Ishikawa (cell line): Measurements from ENCODE around the gene PLXNA2.

Source experiments
- CEBPB ChIP-seq: IDR thresholded peaks from 2 replicates; pipeline ENCODE4 v1.6.1; 2012
- CREB1 ChIP-seq: IDR thresholded peaks from 2 replicates; pipeline ENCODE4 v1.6.1; 2012; ENCODE audit warnings: low read depth
- EGR1 ChIP-seq: IDR thresholded peaks from 2 replicates; pipeline ENCODE4 v1.6.1; 2012
- EP300 ChIP-seq: IDR thresholded peaks from 2 replicates; pipeline ENCODE4 v1.6.1; 2012; ENCODE audit warnings: borderline replicate concordance
- FOXM1 ChIP-seq: IDR thresholded peaks from 2 replicates; pipeline ENCODE4 v1.6.1; 2012; ENCODE audit warnings: low read depth, borderline replicate concordance
- MAX ChIP-seq: IDR thresholded peaks from 2 replicates; pipeline ENCODE4 v1.6.1; 2012
- NFIC ChIP-seq: IDR thresholded peaks from 2 replicates; pipeline ENCODE4 v1.6.1; 2012
- RAD21 ChIP-seq: IDR thresholded peaks from 2 replicates; pipeline ENCODE4 v1.6.1; 2012; ENCODE audit warnings: low read depth
- REST ChIP-seq: IDR thresholded peaks from 2 replicates; pipeline ENCODE4 v1.6.1; 2012; ENCODE audit warnings: low read depth, mild to moderate bottlenecking
- TAF1 ChIP-seq: IDR thresholded peaks from 2 replicates; pipeline ENCODE4 v1.6.1; 2012; ENCODE audit warnings: low read depth, mild to moderate bottlenecking
- TCF12 ChIP-seq: IDR thresholded peaks from 2 replicates; pipeline ENCODE4 v1.6.1; 2012; ENCODE audit warnings: low read depth
- TEAD4 ChIP-seq: IDR thresholded peaks from 2 replicates; pipeline ENCODE4 v1.6.1; 2012
- YY1 ChIP-seq: IDR thresholded peaks from 2 replicates; pipeline ENCODE4 v1.6.1; 2012; ENCODE audit warnings: low read depth
- ZBTB7A ChIP-seq: IDR thresholded peaks from 2 replicates; pipeline ENCODE4 v1.6.1; 2012; ENCODE audit warnings: low read depth
- TF ChIP-seq, protein P1 (sequence below): IDR thresholded peaks from 2 replicates; pipeline ENCODE4 v1.6.1; 2012

The PLXNA2 gene

DNA sequence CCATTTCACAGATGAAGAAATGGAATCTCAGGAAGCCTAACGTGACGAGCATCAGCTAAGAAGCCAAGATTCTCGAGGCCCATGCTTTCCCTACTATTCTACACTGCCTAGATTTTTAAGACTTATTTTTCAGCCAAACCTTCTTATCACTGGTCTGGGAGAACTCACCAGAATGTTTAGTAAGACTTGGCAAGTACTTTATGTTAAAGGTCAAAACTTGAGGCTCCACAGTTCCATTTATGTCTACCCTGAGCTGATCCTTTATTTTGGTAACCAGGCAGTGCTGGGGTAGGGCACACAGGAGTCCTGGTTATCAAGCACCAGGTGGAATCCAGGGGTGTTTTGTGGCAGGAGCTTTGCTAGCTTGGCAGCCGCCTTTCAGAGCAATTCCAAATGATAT is 16.8 kb downstream of the PLXNA2 start:
- TF ChIP-seq CREB1 (no peak), EP300 (no peak), EGR1 (no peak), REST (no peak), MAX (no peak), CEBPB (no peak), TCF12 (no peak), NFIC (no peak), TAF1 (no peak), FOXM1 (no peak), RAD21 (no peak), YY1 (no peak), TEAD4 (no peak), ZBTB7A (no peak)
- TF ChIP-seq, protein P1, sequence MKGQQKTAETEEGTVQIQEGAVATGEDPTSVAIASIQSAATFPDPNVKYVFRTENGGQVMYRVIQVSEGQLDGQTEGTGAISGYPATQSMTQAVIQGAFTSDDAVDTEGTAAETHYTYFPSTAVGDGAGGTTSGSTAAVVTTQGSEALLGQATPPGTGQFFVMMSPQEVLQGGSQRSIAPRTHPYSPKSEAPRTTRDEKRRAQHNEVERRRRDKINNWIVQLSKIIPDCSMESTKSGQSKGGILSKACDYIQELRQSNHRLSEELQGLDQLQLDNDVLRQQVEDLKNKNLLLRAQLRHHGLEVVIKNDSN = no peak

GRCh38 chr1:208225954-208226937 is 17.9 kb downstream of the PLXNA2 start:
- TF ChIP-seq, protein P1 = no peak
- TF ChIP-seq TCF12 (no peak), NFIC (no peak), TEAD4 (no peak), YY1 (no peak), MAX (no peak), ZBTB7A (no peak), EP300 (no peak), EGR1 (no peak), CEBPB (no peak), FOXM1 (no peak), TAF1 (no peak), REST (no peak), RAD21 (no peak), CREB1 (no peak)

DNA sequence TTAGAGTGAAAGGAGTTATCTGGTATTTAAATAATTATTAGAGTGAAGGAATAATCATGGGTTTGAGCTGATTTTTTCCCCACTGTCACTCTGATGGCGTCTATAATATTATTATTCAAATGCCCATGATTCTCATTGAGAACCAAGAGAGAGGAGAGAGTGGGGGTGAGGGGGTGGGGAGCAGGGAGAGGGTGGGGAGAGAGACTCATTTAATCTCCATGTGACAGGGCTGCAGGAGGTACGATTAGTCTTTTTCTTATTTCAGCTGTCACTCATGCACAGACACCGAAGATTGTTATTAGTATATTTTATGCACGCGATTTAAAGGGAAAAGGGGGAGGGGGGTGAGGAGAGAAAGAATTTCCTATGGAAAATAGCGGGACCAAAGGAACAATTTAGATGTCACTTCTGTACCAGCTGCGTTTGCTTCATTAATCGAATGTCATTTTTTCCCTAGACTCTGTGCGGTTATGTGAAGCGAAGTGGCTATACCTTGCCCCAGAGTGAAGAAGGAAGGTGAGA is 19.9 kb downstream of the PLXNA2 start:
- TF ChIP-seq REST (no peak), EP300 (no peak), NFIC (no peak), RAD21 (no peak), ZBTB7A (no peak), TCF12 (no peak), MAX (no peak), CREB1 (no peak)
- TF ChIP-seq, protein P1 = no peak
